CD4-positive, alpha-beta memory T cell (primary cell): Measurements from ENCODE around the gene SULT2A1. TPM values are rescaled to one million over a fixed set of nuclear protein-coding genes. Genes with fewer than 3 reads are reported as not detected.

Experiments
- CTCF ChIA-PET: fragments of 350-600 bp; sonication (Branson Sonifier 250); formaldehyde crosslinking; loops from one replicate; lab custom pipeline; 2021; ENCODE audit warnings: inconsistent platforms; ENCODE audit not compliant: partially characterized antibody; lab: Charles Lee
- POLR2A ChIA-PET: fragments of 350-600 bp; sonication (Branson Sonifier 250); formaldehyde crosslinking; loops from one replicate; lab custom pipeline; 2021; ENCODE audit not compliant: partially characterized antibody; lab: Charles Lee
- DNase-seq, 5 donors: peaks; one replicate each; pipeline versions ENCODE4 v3.0.0 to v3.0.0-alpha.2; 2020 to 2022; ENCODE audit warnings: mixed read lengths in 1 of 5
- H3K27ac ChIP-seq: one replicate; pipeline ENCODE4 v1.7.0; 2013; ENCODE audit warnings: low read depth, low read length
- H3K27me3 ChIP-seq: 2 replicates; pipeline ENCODE4 v1.7.0; 2013; ENCODE audit warnings: mild to moderate bottlenecking, low read length, moderate library complexity; ENCODE audit not compliant: insufficient read depth
- H3K36me3 ChIP-seq: 2 replicates; pipeline ENCODE4 v1.7.0; 2013; ENCODE audit warnings: mild to moderate bottlenecking, low read length, moderate library complexity; ENCODE audit not compliant: insufficient read depth
- H3K4me1 ChIP-seq: 2 replicates; pipeline ENCODE4 v1.7.0; 2013; ENCODE audit warnings: mild to moderate bottlenecking, low read length, moderate library complexity; ENCODE audit not compliant: insufficient read depth
- H3K4me3 ChIP-seq, 2 donors: one replicate each; pipeline ENCODE4 v1.7.0; 2013; ENCODE audit warnings: low read length in 2 of 2, mild to moderate bottlenecking in 1 of 2
- H3K9me3 ChIP-seq, 2 donors: one replicate each; pipeline ENCODE4 v1.7.0; 2013; ENCODE audit warnings: low read length in 2 of 2, control low read depth in 1 of 2; ENCODE audit not compliant: control insufficient read depth in 1 of 2
- H3K27ac Mint-ChIP-seq, 7 donors: one replicate each; pipeline ENCODE4 v1.8.0; 2020 to 2021; ENCODE audit warnings: mixed read lengths in 7 of 7, mild to moderate bottlenecking in 6 of 7, inconsistent platforms in 3 of 7, moderate library complexity in 3 of 7
- H3K27me3 Mint-ChIP-seq, 2 donors: one replicate each; pipeline ENCODE4 v1.8.0; 2020 to 2021; ENCODE audit warnings: mixed read lengths in 2 of 2
- H3K36me3 Mint-ChIP-seq, 2 donors: one replicate each; pipeline ENCODE4 v1.8.0; 2020 to 2021; ENCODE audit warnings: mixed read lengths in 2 of 2, inconsistent platforms in 1 of 2, mild to moderate bottlenecking in 1 of 2
- H3K4me1 Mint-ChIP-seq, 4 donors: one replicate each; pipeline ENCODE4 v1.8.0; 2020 to 2021; ENCODE audit warnings: mixed read lengths in 4 of 4, mild to moderate bottlenecking in 1 of 4
- H3K4me3 Mint-ChIP-seq, 8 donors: one replicate each; pipeline ENCODE4 v1.8.0; 2020 to 2021; ENCODE audit warnings: mixed read lengths in 8 of 8, mild to moderate bottlenecking in 7 of 8, moderate library complexity in 6 of 8, inconsistent platforms in 3 of 8
- H3K9me3 Mint-ChIP-seq, 8 donors: one replicate each; pipeline ENCODE4 v1.8.0; 2020 to 2021; ENCODE audit warnings: mixed read lengths in 8 of 8, mild to moderate bottlenecking in 5 of 8, inconsistent platforms in 3 of 8, moderate library complexity in 1 of 8
- intact Hi-C: fragments of 100-400 bp; cut with micrococcal nuclease; formaldehyde crosslinking; loops from one replicate; pipeline ENCODE4 v1.15.1; 2023
- polyA plus RNA-seq, 2 donors: library from polyadenylated mRNA; unstranded; fragments of 300-500 nt; fragmentation: Illumina TruSeq; gene quantifications; one replicate each; pipeline ENCODE4 v1.2.3, GENCODE V29; 2021
- total RNA-seq, 2 experiments: library from RNA; stranded (reverse); gene quantifications; one replicate each; pipeline ENCODE4 v1.2.3, GENCODE V29; 2021

The SULT2A1 gene
- total and polyA plus RNA-seq, 4 experiments from 2014 or later: not detected

DNA sequence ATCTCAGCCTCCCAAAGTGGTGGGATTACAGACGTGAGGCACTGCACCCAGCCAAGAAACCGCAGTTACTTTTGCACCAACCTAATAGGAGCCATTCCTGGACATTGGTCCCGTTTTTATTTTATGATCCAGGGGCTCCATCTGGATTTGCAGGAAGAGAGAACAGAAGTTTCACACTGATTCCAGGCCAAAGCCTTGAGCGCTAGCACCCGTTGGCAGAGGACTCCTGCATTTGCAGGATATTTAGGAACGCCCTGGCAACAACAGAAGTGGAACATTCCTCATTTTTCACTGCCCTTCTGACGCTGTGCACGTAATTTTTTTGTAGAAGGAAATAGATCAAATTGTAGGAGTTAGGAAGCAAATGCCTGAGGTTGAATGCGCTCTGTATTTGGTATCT is 11.7 kb upstream of the SULT2A1 start:
- Mint-ChIP-seq H3K27me3 (peaks cover 13 to 15% of the 10 kb centered on the region in 2 donors), H3K36me3 (no peaks in the 10 kb centered on the region), H3K4me1 (no peaks in the 10 kb centered on the region), H3K27ac (peak overlapping the region in 1 of 7 donors; percentile 41), H3K4me3 (no peak overlapping the region), H3K9me3 (peaks cover 0 to 7% (median 1%) of the 10 kb centered on the region in 8 donors)
- intact Hi-C loops: no loop called here
- no peak for DNase-seq
- H3K36me3 ChIP-seq: no peaks in the 10 kb centered on the region
- H3K9me3 ChIP-seq: no peaks in the 10 kb centered on the region
- H3K27me3 ChIP-seq: no peaks in the 10 kb centered on the region
- no peak overlapping the region for H3K4me3 ChIP-seq
- CTCF ChIA-PET: no interaction called here
- no peaks in the 10 kb centered on the region for H3K4me1 ChIP-seq
- H3K27ac ChIP-seq: no peak overlapping the region
- POLR2A ChIA-PET: no interaction called here

DNA sequence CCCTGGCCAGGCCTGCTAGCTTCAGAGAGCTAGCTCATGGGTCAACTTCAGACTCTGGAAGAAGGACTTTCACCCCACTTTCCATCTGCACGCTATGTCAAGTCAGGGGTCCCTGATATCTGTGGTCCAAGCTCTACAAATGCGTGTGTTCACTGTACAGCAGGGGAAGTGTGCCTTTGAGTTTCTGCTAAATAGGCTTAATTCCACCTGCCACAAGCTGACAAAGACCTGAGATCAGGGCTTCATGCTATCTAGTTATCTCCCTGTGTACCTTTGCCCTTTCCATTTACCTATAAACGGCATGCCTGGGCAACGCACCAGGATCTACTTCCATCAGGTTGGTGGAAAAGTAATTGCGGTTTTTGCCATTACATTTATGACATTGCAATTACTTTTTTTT is 10.7 kb upstream of the SULT2A1 start:
- Mint-ChIP-seq H3K4me3 (no peak overlapping the region), H3K4me1 (no peaks in the 10 kb centered on the region), H3K27ac (no peak overlapping the region), H3K27me3 (peaks cover 10 to 11% of the 10 kb centered on the region in 2 donors), H3K36me3 (no peaks in the 10 kb centered on the region), H3K9me3 (peaks cover 0 to 7% (median 2%) of the 10 kb centered on the region in 8 donors)
- POLR2A ChIA-PET: no interaction called here
- CTCF ChIA-PET: no interaction called here
- intact Hi-C loops: no loop called here
- Histone ChIP-seq H3K4me3 (no peak overlapping the region), H3K9me3 (no peaks in the 10 kb centered on the region), H3K36me3 (no peaks in the 10 kb centered on the region), H3K27me3 (no peaks in the 10 kb centered on the region), H3K4me1 (no peaks in the 10 kb centered on the region), H3K27ac (no peak overlapping the region)
- DNase-seq: no peak

DNA sequence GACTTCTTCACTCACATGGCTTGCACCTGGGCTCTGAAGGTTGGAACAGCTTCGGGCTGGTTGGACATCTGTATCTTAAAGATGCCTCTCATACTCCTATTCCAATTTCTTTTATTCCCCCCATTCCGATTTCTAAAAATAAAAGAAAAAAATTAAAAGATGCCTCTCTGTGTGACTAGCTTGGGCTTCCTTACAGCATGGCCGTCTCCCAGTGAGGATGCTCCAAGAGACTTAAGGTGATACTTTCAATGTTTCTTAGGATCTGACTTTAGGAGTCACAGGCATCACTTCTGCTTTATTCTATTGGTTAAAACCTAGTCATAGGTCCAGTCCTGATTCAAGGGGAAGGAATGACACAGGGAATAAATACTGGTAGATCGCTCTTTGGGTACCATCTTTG is 9.9 kb upstream of the SULT2A1 start:
- intact Hi-C loops: no loop called here
- H3K4me1 ChIP-seq: no peaks in the 10 kb centered on the region
- Mint-ChIP-seq H3K36me3 (no peaks in the 10 kb centered on the region), H3K27me3 (peaks cover 8 to 10% of the 10 kb centered on the region in 2 donors), H3K27ac (no peak overlapping the region), H3K4me3 (no peak overlapping the region), H3K9me3 (peaks cover 0 to 7% (median 3%) of the 10 kb centered on the region in 8 donors), H3K4me1 (no peaks in the 10 kb centered on the region)
- H3K4me3 ChIP-seq: no peak overlapping the region
- no peaks in the 10 kb centered on the region for H3K27me3 ChIP-seq
- no peak overlapping the region for H3K27ac ChIP-seq
- DNase-seq: no peak
- ChIA-PET POLR2A (no interaction called here), CTCF (no interaction called here)
- no peaks in the 10 kb centered on the region for H3K36me3 ChIP-seq
- H3K9me3 ChIP-seq: no peaks in the 10 kb centered on the region

DNA sequence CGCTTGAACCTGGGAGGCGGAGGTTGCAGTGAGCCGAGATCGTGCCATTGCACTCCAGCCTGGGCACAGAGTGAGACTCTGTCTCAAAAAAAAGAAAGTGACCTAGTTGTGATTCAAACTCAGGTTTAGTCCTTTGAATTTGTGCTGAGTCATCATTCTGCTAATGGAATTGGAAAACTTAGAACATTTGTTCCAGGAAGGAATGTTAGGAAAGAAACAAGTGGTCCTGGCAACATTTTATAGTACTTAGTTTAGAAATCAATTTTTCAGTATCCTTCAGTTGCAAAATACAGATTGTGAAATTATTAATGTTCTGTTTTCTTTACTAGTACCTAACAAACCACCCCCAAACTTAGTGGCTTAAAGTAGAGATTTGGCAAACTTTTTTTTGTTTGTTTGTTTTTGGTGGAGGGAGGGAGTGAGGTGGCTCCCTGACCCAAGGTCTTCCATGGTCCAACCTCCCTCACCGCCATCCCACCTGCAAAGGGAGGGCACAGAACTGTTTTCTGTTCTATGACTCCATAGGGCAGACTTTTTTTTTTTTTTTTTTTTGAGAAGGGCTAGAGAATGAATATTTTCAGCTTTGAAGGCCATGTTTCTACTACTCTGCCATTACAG is 9.2 kb upstream of the SULT2A1 start:
- Histone ChIP-seq H3K4me3 (no peak overlapping the region), H3K4me1 (no peaks in the 10 kb centered on the region), H3K9me3 (no peaks in the 10 kb centered on the region), H3K27ac (no peak overlapping the region), H3K27me3 (no peaks in the 10 kb centered on the region), H3K36me3 (no peaks in the 10 kb centered on the region)
- Mint-ChIP-seq H3K27me3 (peaks cover 6 to 8% of the 10 kb centered on the region in 2 donors), H3K4me1 (peaks cover 0 to 1% (median 0%) of the 10 kb centered on the region in 4 donors), H3K36me3 (no peaks in the 10 kb centered on the region), H3K4me3 (no peak overlapping the region), H3K27ac (no peak overlapping the region), H3K9me3 (peaks cover 0 to 8% (median 3%) of the 10 kb centered on the region in 8 donors)
- no peak for DNase-seq
- intact Hi-C loops: no loop called here
- ChIA-PET CTCF (no interaction called here), POLR2A (no interaction called here)

DNA sequence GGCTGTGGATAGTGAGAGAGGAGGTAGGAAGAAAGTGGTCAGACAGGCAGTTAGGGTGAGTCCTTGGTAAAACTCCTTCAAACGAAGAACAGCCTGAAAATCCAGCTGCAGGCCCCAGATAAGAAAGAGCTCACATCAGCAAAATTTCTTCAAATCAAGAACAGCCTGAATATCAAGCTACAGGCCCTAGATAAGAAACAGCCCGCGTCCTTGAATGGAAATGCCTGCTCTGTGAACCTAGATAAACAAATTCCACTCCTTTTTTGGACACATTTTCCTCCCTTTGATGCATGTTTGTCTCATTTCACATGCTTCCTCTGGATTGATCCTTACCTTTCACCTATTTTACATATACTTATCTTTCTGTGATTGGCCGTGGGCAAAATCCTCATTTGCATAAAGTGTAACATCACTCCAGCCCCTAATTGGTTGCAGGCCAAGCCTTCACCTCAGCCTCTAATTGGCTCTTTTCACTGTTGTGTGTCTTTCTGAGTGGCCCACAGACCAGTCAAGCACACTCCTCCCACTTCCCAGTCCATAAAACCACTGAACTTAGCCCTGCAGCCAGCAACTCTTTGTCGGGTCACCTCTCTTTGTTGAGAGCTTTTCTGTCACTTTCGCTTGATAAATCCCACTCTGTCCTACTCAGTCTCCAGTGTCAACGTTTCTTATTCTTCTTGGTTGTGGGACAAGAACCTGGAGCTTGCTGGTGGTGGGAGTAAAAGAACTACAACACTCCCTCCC is 6.0 kb upstream of the SULT2A1 start:
- Histone ChIP-seq H3K27me3 (no peaks in the 10 kb centered on the region), H3K4me3 (no peak overlapping the region), H3K4me1 (no peaks in the 10 kb centered on the region), H3K27ac (no peak overlapping the region), H3K9me3 (no peaks in the 10 kb centered on the region), H3K36me3 (no peaks in the 10 kb centered on the region)
- CTCF ChIA-PET: interaction anchor here (1.3 kb wide), 1 partner anchor 23 kb away, joined by 5 read pairs; no protein-coding TSS in a partner anchor
- Mint-ChIP-seq H3K27me3 (peaks cover 2 to 6% of the 10 kb centered on the region in 2 donors), H3K27ac (no peak overlapping the region), H3K36me3 (no peaks in the 10 kb centered on the region), H3K4me3 (no peak overlapping the region), H3K4me1 (peaks cover 0 to 1% (median 0%) of the 10 kb centered on the region in 4 donors), H3K9me3 (peaks cover 0 to 8% (median 3%) of the 10 kb centered on the region in 8 donors)
- intact Hi-C loops: no loop called here
- no peak for DNase-seq
- POLR2A ChIA-PET: no interaction called here

DNA sequence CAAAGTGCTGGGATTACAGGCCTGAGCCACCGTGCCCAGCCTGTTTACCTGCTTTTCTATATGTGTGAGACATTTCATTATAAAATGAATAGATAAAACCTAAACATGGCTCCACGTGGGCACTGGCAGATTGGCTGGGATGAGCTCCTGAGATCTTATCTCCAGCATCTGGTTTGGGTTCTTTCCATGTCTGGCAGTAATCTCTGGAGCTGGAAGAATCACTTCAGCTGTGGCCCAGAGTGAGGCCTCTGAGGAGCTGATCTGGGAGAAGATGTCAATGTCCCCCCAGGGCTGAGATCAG is 5.5 kb upstream of the SULT2A1 start:
- Histone ChIP-seq H3K27me3 (no peaks in the 10 kb centered on the region), H3K27ac (no peak overlapping the region), H3K4me3 (no peak overlapping the region), H3K9me3 (no peaks in the 10 kb centered on the region), H3K4me1 (no peaks in the 10 kb centered on the region), H3K36me3 (no peaks in the 10 kb centered on the region)
- peaks cover 2 to 6% of the 10 kb centered on the region in 2 donors for H3K27me3 Mint-ChIP-seq
- intact Hi-C loops: no loop called here
- no peak overlapping the region for H3K4me3 Mint-ChIP-seq
- H3K4me1 Mint-ChIP-seq: peaks cover 0 to 1% (median 0%) of the 10 kb centered on the region in 4 donors
- no peak overlapping the region for H3K27ac Mint-ChIP-seq
- H3K9me3 Mint-ChIP-seq: peaks cover 0 to 8% (median 3%) of the 10 kb centered on the region in 8 donors
- no peak for DNase-seq
- CTCF ChIA-PET: interaction anchor here (1.3 kb wide), 1 partner anchor 22 kb away, joined by 5 read pairs; no protein-coding TSS in a partner anchor
- H3K36me3 Mint-ChIP-seq: no peaks in the 10 kb centered on the region
- POLR2A ChIA-PET: no interaction called here

DNA sequence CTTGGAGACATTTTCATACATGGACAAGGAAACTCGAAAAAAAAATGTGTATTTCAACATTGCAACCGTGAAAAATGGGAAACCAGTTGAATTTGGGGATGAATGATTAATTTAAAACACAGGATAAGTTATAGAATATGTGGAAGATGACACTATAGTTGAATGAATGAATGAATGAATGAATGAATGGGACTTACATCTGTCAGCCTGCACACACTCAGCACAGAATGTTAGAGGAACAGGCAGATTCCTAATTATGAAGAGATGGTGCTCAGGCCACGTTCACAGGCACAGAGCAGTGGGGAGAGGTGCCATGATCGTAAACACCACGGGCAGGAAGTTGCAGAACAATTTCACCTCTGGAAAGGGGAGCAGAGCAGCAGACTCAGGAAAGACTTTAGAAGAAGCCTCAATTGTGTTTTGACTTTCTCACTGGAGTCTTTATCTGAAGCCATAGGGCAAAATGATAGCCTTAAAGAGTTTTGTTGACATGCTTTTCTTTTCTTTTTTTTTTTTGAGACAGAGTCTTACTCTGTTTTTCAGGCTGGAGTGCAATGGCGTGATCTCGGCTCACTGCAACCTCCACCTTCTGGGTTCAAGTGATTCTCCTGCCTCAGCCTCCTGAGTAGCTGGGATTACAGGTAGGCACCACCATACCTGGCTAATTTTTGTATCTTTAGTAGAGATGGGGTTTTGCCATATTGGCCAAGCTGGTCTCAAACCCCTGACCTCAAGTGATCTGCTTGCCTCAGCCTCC is 4.9 kb upstream of the SULT2A1 start:
- H3K9me3 Mint-ChIP-seq: peaks cover 0 to 6% (median 2%) of the 10 kb centered on the region in 8 donors
- no peaks in the 10 kb centered on the region for H3K36me3 ChIP-seq
- H3K4me1 Mint-ChIP-seq: peaks cover 0 to 1% (median 0%) of the 10 kb centered on the region in 4 donors
- H3K27me3 ChIP-seq: no peaks in the 10 kb centered on the region
- H3K27ac ChIP-seq: no peak overlapping the region
- intact Hi-C loops: no loop called here
- no peaks in the 10 kb centered on the region for H3K4me1 ChIP-seq
- peaks cover 4 to 9% of the 10 kb centered on the region in 2 donors for H3K27me3 Mint-ChIP-seq
- no peak overlapping the region for H3K4me3 ChIP-seq
- no peak overlapping the region for H3K4me3 Mint-ChIP-seq
- DNase-seq: no peak
- ChIA-PET POLR2A (no interaction called here), CTCF (interaction anchor here (1.3 kb wide), 1 partner anchor 22 kb away, joined by 5 read pairs; no protein-coding TSS in a partner anchor)
- no peaks in the 10 kb centered on the region for H3K36me3 Mint-ChIP-seq
- no peak overlapping the region for H3K27ac Mint-ChIP-seq
- H3K9me3 ChIP-seq: no peaks in the 10 kb centered on the region
